Esophagus squamous epithelium (tissue), 5 donors: Measurements from ENCODE around the gene SOX13. TPM values are rescaled to one million over a fixed set of nuclear protein-coding genes. Genes with fewer than 3 reads are reported as not detected.

Experiments
- DNase-seq: peaks from one replicate; lab custom pipeline; 2025; lab: John Stamatoyannopoulos, UW
- H3K27ac ChIP-seq, 4 donors: fragments of 200-600 bp; sonication (generic); one replicate each; pipeline ENCODE4 v1.5.1; 2016 to 2019; ENCODE audit warnings: mild to moderate bottlenecking in 1 of 4
- H3K27me3 ChIP-seq, 4 donors: fragments of 200-600 bp; sonication (generic); 1 replicate in 3 of 4; 2 replicates in 1 of 4; pipeline versions ENCODE4 v1.5.1 to v1.6.0; 2017 to 2021; ENCODE audit warnings: antibody characterized with exemption in 1 of 4
- H3K36me3 ChIP-seq, 3 donors: fragments of 200-600 bp; sonication (generic); one replicate each; pipeline ENCODE4 v1.5.1; 2016 to 2019
- H3K4me1 ChIP-seq, 3 donors: fragments of 200-600 bp; sonication (generic); one replicate each; pipeline ENCODE4 v1.5.1; 2017 to 2019
- H3K4me3 ChIP-seq, 4 donors: fragments of 200-600 bp; sonication (generic); 1 replicate in 3 of 4; 2 replicates in 1 of 4; pipeline ENCODE4 v1.5.1; 2016 to 2019; ENCODE audit warnings: mild to moderate bottlenecking in 2 of 4, moderate library complexity in 1 of 4
- H3K9me3 ChIP-seq, 3 donors: fragments of 200-600 bp; sonication (generic); one replicate each; pipeline ENCODE4 v1.5.1; 2016 to 2019
- POLR2A ChIP-seq, 4 donors: fragments of 450-650 bp; IDR thresholded peaks; one replicate each; pipeline ENCODE4 v1.6.1; 2017; ENCODE audit warnings: antibody characterized with exemption in 4 of 4, mild to moderate bottlenecking in 4 of 4, moderate library complexity in 3 of 4
- WGBS, 2 donors: methylation state at CpG; one replicate each; pipeline ENCODE4 v1.1.5; 2018; 5-methylcytosine and 5-hydroxymethylcytosine counted together
- intact Hi-C: fragments of 100-400 bp; cut with DNase I; formaldehyde crosslinking; loops from one replicate; pipeline ENCODE4 v1.15.0; 2022
- total RNA-seq, 4 donors: library from RNA; depleted of rRNA; stranded (reverse); fragments of >200 nt; gene quantifications; one replicate each; pipeline ENCODE4 v1.1.0, GENCODE V29; 2016
- TF ChIP-seq, protein P1 (sequence below), 6 experiments: fragments of 450-650 bp in 4 of 6; fragments of 200-600 bp in 2 of 6; sonication (generic) in 2 of 6; IDR thresholded peaks; one replicate each; pipeline ENCODE4 v1.5.1; 2016 to 2019; ENCODE audit warnings: antibody characterized with exemption in 6 of 6, mild to moderate bottlenecking in 4 of 6, moderate library complexity in 4 of 6
- donor health status: DM: yes; HTN: yes; CAD: no.

SOX13 gene
- total RNA-seq, 4 donors from 2014 or later = 9.0 to 21.2 (median 14.5) TPM

DNA sequence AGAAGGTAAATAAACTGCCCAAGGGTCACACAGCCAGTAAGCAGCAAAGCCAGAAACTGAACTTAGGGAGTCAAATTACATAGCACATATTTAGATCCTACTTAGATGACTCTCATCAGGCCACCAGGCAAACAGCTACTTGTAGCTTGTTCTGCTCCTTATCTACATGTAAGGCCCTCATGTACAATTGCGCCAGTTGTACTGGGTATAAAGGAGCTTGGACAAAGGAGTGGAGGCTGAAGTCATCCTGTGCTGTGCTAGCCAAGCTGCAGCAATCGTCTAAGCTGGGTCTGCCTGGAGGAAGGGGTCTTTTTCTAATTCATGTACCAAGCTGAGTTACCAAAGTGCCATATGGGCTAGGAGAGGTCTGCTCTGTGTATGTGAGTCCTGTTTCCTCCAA lies 66.2 kb downstream of the SOX13 start:
- H3K36me3 ChIP-seq = peaks cover 0 to 85% (median 0%) of the 10 kb centered on the region in 3 donors
- peaks cover 0 to 18% (median 0%) of the 10 kb centered on the region in 3 donors for H3K4me1 ChIP-seq
- no peaks in the 10 kb centered on the region for H3K9me3 ChIP-seq
- TF ChIP-seq POLR2A (IDR thresholded peaks at IDR 0.05) = no peak
- H3K27ac ChIP-seq = no peak overlapping the region
- no peak for DNase-seq
- 62 to 85% methylated on average over 2 of the region's 2 CpGs for WGBS, 2 donors
- intact Hi-C loops = no loop called here
- no peaks in the 10 kb centered on the region for H3K27me3 ChIP-seq
- no peak overlapping the region for H3K4me3 ChIP-seq

- TF ChIP-seq POLR2A (IDR thresholded peaks at IDR 0.05) = no peak
- TF ChIP-seq, protein P1, sequence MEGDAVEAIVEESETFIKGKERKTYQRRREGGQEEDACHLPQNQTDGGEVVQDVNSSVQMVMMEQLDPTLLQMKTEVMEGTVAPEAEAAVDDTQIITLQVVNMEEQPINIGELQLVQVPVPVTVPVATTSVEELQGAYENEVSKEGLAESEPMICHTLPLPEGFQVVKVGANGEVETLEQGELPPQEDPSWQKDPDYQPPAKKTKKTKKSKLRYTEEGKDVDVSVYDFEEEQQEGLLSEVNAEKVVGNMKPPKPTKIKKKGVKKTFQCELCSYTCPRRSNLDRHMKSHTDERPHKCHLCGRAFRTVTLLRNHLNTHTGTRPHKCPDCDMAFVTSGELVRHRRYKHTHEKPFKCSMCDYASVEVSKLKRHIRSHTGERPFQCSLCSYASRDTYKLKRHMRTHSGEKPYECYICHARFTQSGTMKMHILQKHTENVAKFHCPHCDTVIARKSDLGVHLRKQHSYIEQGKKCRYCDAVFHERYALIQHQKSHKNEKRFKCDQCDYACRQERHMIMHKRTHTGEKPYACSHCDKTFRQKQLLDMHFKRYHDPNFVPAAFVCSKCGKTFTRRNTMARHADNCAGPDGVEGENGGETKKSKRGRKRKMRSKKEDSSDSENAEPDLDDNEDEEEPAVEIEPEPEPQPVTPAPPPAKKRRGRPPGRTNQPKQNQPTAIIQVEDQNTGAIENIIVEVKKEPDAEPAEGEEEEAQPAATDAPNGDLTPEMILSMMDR (IDR thresholded peaks at IDR 0.05) = no peak
- Histone ChIP-seq H3K4me1 (peaks cover 0 to 27% (median 0%) of the 10 kb centered on the region in 3 donors), H3K27ac (no peak overlapping the region), H3K4me3 (no peak overlapping the region), H3K36me3 (peaks cover 0 to 76% (median 0%) of the 10 kb centered on the region in 3 donors), H3K9me3 (no peaks in the 10 kb centered on the region), H3K27me3 (no peaks in the 10 kb centered on the region)
- no peak for DNase-seq
- 87 to 95% methylated on average over 6 of the region's 6 CpGs for WGBS, 2 donors
- intact Hi-C loops = no loop called here
Measured at GRCh38 chr1:204139952-204140351, 67.0 kb downstream of the SOX13 start.

DNA sequence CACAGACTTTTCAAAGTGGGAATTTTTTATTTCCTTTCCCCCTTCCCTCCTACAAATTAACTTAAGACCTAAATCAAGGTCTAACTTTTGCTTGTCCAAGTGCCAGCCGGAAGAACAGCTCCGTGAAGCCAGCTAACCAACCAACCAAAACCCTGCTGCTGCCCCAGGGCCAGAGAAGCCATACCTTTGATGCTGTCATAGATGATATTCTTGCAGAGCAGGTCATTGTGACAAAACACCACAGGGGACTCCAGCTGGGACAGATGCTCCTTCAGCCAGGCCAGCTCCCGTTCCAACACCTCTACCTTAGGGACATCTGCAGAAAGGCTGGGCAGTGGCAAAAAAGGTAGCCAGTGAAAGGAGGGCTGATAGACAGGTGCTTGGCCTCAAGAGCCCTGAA lies 68.2 kb downstream of the SOX13 start:
- TF ChIP-seq, protein P1 (IDR thresholded peaks at IDR 0.05) = no peak
- no peak for TF ChIP-seq POLR2A (IDR thresholded peaks at IDR 0.05)

GRCh38 chr1:204142032-204142974 lies 69.4 kb downstream of the SOX13 start:
- WGBS, 2 donors = 85 to 91% methylated on average over 3 to 4 of the region's 5 CpGs
- no peaks in the 10 kb centered on the region for H3K9me3 ChIP-seq
- intact Hi-C loops = no loop called here
- H3K4me1 ChIP-seq = peaks cover 0 to 20% (median 0%) of the 10 kb centered on the region in 3 donors
- peaks cover 0 to 72% (median 0%) of the 10 kb centered on the region in 3 donors for H3K36me3 ChIP-seq
- no peak overlapping the region for H3K27ac ChIP-seq
- no peak for DNase-seq
- TF ChIP-seq, protein P1 (IDR thresholded peaks at IDR 0.05) = no peak
- TF ChIP-seq POLR2A (IDR thresholded peaks at IDR 0.05) = no peak
- H3K4me3 ChIP-seq = no peak overlapping the region
- no peaks in the 10 kb centered on the region for H3K27me3 ChIP-seq

More for the DNA sequence above, 68.2 kb downstream of the SOX13 start:
- peaks cover 0 to 31% (median 0%) of the 10 kb centered on the region in 3 donors for H3K4me1 ChIP-seq
- no peak for DNase-seq
- no peak overlapping the region for H3K4me3 ChIP-seq
- no peaks in the 10 kb centered on the region for H3K27me3 ChIP-seq
- intact Hi-C loops = no loop called here
- H3K36me3 ChIP-seq = peaks cover 0 to 73% (median 0%) of the 10 kb centered on the region in 3 donors
- H3K9me3 ChIP-seq = no peaks in the 10 kb centered on the region
- no peak overlapping the region for H3K27ac ChIP-seq
- WGBS, 2 donors = 75 to 83% methylated on average over 1 to 2 of the region's 3 CpGs

DNA sequence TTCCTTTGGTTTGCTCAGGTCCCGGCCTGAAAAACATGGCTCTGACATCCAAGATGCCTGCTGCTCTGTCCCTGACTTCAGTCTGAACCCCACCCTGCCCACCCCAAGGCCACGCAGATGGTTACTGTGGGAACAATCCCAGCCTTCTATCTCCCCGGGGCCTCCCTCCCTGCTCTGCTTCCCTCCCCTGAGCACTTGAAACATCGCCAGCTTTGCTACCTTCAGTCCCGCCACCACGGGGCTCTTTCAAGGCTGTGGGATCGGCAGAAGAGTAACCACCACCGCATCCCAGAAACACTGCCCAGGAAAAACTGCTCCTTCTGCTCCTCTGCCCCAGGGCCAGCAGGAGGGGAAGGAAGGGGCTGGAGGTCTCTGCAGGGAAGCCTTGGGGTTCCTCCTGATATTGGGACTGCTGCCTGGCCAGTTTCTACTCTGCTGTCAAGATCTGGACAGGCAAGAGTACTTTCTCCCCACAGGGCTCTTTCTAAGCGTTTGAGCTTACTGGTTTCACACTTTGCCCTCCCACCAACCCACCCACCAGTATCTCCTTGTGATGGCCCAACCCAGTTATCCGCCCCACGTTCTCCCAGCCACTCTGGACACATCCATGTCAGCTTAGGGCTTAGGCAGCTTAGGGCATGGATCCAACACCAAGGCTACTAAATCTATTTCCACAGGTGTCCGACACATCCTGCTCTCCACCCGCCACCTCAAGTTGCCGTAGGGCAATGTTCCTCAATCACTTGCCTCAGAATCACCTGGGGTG lies 70.5 kb downstream of the SOX13 start:
- peaks cover 0 to 20% (median 0%) of the 10 kb centered on the region in 3 donors for H3K4me1 ChIP-seq
- 84 to 85% methylated on average over 12 to 14 of the region's 14 CpGs for WGBS, 2 donors
- H3K4me3 ChIP-seq = no peak overlapping the region
- peaks cover 0 to 60% (median 0%) of the 10 kb centered on the region in 3 donors for H3K36me3 ChIP-seq
- no peaks in the 10 kb centered on the region for H3K9me3 ChIP-seq
- no peak for DNase-seq
- no peak overlapping the region for H3K27ac ChIP-seq
- intact Hi-C loops = no loop called here
- TF ChIP-seq, protein P1 (IDR thresholded peaks at IDR 0.05) = no peak
- no peak for TF ChIP-seq POLR2A (IDR thresholded peaks at IDR 0.05)
- no peaks in the 10 kb centered on the region for H3K27me3 ChIP-seq
